NCI-H526 treated with DMSO at 0.1 percent for 48 hours (cell line): Measurements from ENCODE around the gene AKT2.
A peak's percentile ranks its signal among the peaks of the same experiment; 100 is the strongest.
"Not testable (repeated sequence)": the region's sequence is repeated elsewhere in the genome, so short reads cannot be mapped to it uniquely, and the experiment has no call there.

Experiments used
- DNase-seq: peaks from one replicate; lab custom pipeline; 2025; lab: John Stamatoyannopoulos, UW

AKT2 gene

DNA sequence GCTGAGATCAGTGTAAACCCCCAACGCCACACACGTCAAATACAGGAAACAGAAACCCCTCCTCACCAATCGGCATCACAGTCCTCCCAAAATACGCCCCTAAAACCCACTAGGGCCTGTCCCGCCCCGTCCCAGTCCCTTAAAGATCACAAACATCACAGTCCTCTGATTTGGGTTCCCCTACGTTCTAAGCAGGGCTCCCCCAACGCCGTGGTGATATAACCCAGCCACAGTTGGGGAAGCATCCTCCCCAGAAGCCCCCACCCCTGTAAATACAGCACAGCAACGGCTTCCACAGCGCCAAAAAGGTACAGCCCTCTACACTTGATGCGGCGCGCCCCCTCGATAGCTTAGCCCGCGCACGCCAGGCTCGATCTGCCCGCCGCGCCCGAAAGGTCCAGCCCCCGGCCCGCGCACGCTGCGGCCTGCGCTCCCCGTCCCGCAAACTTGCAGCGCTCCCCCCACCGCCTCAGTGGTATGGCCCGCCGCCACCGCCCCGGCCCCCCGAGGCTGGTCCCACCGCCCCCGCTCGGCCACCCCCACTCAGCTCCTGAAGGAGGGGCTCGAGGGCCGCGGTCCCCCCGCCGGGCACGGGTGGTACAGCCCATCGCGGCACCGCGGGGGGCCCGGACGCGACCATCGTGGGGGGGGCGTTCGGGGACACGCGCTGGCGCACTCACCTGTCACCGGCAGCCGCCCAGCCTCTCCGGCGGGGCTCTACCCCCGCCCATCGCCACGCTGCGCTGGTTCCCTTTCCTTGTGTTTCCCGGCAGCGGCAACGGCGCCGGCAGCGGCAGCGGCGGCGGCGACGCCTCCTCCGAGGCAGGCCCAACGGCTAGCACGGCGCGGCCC lies at the start of gene AKT2:
TSS of gene AKT2 (minus strand) at position 845 of the 852 bp plus-strand sequence. CDS start 20,078 bp downstream, outside the sequence.
- peak; percentile 82 for DNase-seq

DNA sequence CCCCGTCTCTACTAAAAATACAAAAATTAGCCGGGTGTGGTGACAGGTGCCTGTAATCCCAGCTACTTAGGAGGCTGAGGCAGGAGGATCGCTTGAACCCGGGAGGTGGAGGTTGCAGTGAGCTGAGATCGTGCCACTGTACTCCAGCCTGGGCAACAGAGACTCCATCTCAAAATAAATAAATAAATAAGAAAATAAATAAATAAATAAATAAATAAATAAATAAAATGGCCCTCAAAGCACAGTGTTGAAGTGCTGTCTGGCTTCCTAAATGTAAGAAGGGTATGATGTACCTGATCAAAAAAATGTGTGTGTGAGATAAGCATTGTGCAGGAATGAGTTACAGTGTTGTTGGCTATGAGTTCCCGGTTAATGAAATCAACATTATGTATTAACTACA lies 47.9 kb upstream of the AKT2 start:
- not testable (repeated sequence) for DNase-seq

DNA sequence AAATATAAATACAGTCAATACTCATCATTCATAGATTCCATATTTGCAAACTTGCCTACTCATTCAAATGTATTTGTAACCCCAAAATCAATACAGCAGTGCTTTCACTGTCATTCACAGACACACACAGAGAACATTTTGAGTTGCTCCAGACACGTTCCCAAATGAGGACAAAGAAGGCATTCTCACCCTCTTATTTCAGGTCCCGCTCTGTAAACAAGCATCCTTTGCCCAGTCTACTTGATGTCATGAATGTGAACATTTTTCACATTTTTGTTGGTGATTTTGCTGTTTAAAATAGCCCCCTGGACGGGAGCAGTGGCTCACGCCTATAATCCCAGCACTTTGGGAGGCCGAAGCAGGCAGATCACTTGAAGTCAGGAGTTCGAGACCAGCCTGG lies 47.5 kb upstream of the AKT2 start:
- no peak for DNase-seq

DNA sequence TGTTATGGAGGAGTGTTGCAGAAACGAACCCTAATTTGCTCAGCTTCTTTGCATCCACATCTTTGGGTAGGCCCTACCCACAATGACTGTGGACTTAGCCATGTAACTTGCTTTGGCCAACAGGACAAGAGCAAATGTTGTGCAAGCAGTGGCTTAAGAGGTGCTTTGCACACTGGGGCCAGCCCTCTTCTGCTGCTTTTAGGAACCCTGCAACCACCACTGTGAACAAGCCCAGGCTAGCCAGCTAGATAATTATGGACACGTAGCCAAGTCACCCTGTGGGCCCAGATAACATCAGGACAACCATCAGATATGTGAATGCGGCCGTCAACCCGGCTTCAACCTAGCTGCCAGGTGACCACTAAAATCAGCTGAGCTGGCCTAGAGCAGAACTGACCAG lies 45.9 kb upstream of the AKT2 start:
- no peak for DNase-seq

DNA sequence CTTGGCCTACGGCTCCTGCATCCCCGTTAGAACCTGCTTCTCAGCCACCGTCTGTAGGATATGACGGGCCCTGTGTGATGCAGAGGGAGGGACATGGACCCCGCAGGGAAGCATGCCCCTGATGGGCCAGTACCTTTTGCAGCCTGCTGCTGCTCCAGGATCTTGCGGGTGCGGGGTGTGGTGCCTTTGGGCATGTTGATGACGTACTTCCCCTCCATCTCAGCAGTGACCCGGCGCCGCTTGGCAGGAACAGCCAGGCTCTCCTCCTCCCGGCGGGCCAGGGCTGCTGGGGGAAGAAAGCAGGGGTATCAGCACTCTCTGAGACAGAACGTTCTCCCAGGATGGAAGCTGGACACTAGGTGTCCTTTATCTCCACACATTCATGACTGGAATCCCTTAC lies 41.1 kb upstream of the AKT2 start:
- no peak for DNase-seq

DNA sequence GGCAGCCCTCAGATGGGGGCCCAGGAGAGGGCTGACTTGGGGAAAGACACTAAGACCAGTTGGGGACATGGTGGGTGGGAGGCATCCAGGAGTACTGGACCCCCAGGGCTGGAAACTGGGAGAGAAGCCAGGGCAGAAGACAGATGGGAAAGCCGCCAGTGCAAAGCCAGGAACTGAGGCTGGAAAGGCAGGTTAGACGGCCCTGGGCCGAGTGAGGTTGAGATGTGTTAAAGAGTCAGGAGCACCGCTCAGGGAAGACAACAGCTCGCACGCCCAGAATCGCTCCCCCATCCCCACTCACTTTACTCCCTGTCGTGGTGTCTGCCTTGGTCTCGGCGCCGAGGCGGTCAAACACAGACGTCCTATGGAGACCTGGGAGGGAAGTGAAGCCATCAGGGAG lies 38.6 kb upstream of the AKT2 start:
- no peak for DNase-seq

DNA sequence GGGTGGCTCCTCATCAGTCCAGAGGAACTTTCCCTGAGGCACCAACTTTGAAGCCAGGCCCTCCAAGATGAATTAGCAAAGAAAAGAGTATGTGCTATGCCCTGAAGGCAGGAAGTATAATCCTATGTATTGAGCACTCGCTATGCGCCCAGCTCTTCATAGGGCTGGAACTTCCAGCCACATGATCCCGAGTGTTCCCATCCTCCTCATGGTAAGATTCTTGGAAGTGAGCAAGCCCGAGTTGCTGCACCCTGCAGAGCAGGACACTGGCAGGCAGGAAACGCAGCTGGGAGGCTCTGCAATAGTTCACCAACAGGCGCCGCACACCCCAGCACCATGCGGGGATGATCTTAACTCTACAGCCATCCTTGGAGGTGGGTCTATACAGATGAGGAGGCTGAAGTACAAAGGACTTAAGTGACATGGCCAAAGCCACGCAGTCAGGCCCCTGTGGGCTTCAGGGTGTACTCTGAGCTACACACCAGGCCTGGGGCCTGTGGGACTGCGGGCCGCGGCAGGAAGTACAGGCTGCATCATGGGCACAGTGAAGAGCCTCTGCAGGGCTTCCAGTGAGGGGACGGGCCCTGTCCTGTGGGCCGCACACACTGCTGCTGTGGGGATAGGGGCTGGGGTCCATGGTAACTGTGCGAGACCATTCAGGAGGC lies 37.9 kb upstream of the AKT2 start:
- DNase-seq: no peak

DNA sequence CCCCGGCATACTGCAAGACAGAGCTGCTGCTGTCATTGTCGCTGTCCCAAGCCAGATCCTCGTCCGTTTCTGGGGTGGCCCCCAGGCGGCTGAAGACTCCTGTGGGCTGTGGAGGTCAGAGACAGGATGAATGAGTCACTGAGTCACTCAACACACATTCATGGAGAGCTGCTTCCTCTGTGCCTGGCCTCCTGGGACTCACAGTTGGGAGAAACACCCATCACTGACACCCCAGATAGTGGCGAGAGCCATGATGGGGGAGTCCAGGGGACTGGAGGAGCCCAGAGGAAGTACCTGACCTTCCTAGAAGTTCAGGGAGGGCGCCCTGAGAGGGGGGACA lies 37.1 kb upstream of the AKT2 start:
- no peak for DNase-seq

DNA sequence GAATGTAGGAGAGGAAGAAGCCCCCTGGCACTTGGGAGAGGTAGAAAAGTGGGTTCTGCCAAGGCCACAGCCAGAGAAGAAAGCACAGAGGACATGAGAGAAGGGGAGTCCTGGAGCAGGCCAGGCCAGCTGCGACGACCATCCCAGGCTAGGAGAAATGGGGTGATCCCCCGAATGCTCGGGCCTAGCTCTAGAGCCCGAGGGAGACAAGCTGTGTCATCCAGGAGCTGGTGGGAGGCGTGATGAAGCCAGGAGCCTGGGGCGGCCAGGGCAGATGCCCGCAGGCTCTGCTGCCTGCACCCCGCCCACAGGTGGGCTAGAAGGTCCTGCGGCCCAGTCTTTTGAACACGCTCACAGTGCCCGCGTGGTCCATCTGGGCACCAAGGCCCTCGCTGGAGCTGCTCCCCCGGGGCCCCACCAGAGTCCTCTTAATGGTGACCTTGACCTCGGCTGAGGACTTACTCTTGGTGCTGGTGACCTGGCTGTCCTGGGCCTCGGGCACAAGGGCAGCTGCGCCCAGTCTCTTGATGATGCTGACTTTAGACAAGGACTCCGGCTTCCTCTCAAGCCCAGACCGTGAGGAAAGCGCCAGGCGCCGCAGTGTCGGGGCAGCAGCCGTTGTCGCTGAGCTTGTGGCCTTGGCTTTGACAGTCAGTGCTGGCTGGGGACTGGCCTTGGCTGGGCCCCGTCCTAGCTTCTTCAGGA lies 36.6 kb upstream of the AKT2 start:
- no peak for DNase-seq

DNA sequence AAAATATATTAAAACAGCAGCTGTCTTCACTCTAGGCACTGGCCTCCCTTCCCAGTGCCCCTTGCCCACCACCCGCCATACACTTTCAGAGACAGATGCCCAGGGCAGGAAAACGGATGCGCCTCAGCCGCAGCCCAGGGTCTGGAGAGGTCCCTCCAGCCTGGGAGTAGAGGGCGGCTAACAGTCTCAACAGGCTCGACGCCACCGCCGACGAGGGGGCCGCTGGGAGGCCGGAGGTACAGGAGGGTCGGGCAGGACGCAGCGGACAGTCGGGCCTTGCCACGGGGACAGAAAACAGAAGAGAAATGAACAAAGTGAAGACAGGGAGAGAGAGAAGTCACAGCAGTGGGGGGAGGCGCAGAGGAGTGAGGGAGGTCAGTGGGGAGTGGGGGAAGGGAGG lies 35.9 kb upstream of the AKT2 start:
- no peak for DNase-seq

DNA sequence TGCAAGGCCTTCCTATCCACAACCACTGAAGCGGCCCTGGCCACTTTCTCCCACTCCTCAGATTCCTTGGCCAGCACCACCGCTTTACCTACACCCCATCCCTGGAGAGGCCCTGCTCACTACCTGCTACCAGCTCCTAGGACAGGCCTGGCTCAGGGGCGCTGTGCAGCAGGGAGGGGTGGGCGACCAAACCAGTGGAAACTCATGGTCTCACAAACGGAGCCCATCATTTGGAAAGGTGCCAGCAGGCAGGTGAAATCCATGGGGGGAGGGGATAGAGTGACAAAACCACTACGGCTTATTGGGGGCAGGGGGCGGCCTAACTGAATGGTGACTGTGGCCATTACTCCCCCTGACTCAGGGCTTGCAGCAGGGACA lies 35.4 kb upstream of the AKT2 start:
- DNase-seq: no peak

DNA sequence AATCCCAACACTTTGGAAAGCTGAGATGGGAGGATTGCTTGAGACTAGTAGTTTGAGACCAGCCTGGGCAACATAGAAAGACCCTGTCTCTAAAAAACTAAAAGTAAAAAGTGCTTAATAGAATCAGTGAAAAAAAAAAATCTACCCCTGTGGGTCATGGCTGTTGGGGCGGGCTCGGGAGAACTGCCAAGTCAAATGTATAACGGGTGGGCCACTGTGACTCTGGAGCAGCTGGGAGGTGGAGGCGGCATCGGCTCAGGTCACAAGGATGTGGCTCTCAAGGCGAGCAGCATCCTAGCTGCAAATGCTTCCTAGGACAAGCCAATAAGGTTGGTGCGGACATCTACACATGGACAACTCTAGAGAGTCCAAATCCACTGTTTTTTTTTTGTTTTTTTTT lies 32.2 kb upstream of the AKT2 start:
- DNase-seq: no peak

DNA sequence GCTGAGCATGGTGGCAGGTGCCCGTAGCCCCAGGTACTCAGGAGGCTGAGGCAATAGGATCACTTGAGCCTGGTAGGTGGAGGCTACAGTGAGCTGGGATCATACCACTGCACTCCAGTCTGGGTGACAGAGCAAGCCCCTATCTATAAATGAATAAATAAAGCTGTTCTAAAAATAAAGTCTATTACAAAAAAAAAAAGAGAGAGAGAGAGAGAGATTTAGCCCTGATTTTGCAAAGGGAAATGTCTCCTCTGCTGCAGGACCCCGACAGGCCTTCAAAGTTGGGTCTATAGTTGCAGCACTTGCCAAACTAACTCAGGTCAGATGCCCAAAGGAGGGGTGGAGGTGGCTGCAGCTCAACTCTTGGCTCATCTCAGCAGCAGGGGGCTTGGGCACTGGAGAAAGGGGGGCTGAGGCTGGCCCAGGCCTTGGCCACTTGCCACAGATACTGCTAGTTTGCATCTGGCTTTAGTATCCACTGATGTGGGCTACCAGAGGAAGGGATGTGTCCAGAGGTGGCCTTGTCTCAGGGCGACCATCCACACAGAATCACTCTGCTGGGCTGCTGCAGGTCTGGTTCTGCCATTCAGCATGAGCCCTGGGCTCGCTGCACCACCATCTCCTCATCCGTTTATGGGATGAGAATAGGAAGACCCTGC lies 30.8 kb upstream of the AKT2 start:
- DNase-seq: no peak

DNA sequence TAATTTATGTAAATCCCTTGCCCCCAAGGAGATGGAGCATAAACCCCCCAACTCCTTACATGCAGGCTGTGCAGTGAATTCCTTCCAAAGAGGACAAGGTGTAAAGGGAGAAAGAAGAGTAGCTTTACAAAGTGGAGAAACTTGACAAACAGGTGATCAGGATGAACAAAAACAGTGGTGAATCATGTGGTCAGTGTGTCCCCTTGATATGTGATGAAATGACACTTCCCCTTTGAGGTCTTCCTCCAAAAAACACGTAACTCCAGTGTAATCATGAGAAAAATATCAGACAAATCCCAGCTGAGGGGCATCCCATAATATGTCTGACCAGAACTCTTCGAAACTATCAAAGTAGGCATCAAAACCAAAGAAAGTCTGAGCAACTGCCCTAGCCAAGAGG lies 29.5 kb upstream of the AKT2 start:
- DNase-seq: no peak

DNA sequence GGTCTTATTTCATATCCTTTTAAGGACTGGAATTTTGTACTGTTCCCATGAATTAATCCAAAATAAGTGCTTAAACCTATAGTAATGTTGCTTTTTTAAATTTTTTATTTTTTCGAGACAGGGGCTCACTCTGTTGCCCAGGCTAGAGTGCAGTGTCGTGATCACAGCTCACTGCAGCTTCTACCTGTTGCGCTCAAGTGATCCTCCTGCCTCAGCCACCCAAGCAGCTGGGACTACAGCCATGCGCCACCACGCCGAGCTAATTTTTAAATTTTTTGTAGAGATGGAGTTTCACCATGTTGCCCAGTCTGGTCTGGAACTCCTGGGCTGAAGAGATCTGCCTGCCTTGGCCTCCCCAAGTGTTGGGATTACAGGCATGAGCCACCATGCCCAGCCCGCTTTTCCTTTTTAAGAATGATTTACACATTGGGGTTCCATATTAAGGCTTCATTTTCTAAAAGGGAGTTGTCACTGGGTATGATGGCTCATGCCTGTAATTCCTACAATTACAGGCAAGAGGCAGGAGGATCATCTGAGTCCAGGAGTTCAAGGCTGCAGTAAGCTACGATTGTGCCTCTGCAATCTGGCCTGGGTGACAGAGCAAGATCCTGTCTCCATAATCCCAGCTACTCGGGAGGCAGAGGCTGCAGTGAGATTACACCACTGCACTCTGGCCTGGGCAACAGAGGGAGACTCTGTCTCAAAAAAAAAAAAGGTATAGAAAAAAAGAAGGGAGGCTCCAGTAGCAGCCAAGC lies 28.3 kb upstream of the AKT2 start:
- DNase-seq: no peak

DNA sequence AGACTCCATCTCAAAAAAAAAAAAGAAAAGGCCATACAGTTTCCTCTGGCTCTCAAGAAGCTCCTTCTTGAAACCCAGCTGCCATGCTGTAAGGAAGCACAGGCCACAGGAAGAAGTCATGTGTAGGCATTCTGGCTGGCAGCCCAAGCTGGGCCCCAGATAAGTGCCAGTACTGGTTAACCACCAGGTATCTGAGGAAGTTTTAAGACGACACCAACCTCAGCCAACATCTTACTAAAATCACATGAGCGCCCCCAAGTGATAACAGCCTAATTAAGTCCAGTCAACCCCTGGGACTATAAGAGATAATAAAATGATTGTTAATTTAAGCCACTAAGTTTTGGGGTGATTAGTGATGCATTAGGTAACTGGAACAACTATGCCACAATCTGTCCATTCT lies 27.4 kb upstream of the AKT2 start:
- no peak for DNase-seq

DNA sequence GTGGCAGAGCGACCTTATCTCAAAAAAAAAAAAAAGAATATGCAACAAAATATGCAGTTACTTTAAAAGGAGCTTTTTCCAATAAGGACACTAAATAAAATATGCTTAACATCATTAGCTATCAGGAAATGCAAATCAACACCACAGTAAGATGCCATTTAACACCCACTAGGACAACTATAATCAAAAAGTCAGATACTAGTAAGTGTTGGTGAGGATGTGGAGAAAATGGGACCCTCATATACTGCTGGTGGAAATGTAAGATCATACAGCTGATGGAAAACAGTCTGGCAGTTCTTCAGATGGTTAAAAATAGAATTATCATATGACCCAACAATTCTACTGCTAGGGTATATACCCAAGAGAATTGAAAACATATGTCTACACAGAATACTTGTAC lies 24.5 kb upstream of the AKT2 start:
- no peak for DNase-seq

DNA sequence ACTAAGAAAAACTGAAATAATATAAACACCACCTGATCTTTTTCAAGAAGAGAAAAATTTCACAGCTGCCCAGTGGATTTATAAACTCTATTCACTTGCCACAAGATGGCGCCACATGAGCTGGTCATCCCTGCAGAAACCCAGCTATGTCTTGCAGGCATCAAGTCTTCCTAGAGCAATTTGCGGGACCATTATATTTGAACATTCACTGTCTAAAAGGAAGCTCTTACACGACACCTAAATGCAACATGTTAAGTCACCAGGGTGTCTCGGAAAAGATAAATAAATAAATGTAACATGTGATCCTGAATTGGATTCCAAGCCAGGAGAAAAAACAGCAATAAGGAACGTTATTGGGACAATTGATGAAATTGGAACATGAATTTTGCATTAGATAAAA lies 20.3 kb upstream of the AKT2 start:
- peak; percentile 56 for DNase-seq

DNA sequence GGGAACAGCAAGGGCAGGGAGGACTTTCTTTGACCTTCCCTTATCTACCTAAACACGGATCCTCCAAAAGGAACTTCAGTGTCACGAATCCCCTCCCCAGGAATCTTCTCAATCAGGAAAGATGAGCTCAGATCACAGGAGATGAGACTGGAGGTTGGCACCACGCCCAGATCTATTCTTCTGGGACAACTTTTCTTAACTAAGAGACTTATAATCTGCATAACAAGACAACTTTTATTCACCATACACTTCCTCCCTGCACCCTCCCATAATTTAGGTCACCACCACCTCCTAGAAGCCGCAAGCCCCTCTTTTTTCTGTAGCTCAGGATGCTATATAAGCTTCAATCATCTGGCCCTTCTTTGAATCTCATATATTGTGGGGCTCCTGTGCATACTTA lies 19.2 kb upstream of the AKT2 start:
- no peak for DNase-seq

DNA sequence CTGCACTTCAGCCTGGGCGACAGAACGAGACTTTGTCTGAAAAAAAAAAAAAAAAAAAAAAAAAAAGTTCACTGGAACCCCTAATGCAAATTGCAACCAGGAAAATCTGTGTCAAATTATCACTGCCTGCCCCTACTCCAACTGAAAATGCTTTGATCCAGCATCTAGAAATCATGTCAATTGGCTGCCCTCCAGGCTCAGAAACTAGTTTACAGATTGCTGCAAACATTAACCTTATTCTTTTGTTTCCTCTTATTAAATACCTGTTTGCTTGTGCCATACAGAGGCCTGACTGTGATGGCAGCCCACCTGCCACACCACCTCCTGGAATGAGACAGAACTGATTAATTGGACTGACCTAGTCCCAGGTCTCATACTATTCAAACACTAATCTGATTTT lies 18.6 kb upstream of the AKT2 start:
- no peak for DNase-seq

DNA sequence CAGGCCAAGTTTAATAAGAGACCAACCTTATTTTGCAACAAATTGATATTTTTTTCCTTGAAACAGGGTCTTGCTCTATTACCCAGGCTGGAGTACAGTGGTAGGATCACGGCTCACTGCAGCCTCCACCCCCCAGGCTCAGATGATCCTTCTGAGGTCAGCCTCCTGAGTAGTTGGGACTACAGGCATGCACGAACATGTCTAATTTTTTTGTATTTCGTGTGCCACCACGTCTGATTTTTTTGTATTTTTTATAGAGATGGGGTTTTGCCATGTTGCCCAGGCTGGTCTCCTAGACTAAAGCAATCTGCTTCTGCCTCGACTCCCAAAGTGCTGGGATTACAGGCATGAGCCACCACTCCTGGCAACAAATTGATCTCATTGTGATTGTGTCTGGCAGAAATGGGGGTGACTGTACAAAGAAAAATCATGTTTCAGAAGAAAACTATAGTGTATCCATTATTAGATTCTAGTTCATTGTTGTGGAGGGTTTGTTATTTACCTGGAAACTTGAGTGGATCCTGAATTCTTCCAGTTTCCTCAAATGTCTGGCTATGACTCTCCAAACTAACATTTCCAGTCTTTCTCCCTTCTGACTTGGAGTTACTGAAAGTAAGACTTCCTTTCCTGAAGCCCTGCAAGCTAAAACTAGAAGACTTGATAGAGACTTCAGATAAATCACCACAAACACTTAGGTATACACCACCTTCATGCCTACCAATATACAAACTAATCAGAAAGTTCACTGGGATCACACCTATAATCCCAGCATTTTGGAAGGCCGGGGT lies 17.3 kb upstream of the AKT2 start:
- no peak for DNase-seq
